ENCODE measurements around the gene DMAC1. TPM values are rescaled to one million over a fixed set of nuclear protein-coding genes. Genes with fewer than 3 reads are reported as not detected.

DMAC1 gene
- total and polyA plus RNA-seq, 12 donors, result 22.1 to 172 (median 149) TPM

DNA sequence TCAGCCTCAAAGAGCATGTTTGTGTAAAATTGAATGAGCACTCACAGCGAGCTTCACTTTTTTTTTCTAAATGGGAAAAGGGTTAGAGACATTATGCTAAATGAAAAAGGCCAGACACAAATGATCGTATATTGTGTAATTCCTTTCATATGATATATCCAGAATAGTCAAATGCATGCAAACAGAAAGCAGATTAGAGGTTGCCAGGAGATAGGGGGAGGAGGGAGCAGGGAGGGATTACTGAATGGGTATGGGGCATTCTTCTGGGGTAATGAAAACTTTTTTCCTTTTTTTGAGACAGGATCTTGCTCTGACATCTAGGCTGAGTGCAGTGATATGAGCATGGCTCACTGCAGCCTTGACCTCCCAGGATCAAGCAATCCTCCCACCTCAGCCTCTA lies 47.1 kb downstream of the DMAC1 start:
- H3K4me1 ChIP-seq, result no peaks in the 10 kb centered on the region
- no peaks in the 10 kb centered on the region for H3K27me3 ChIP-seq
- ATAC-seq (no peak), DNase-seq (no peak)
- intact Hi-C loops (cut with DNase I), result no loop called here
- no peaks in the 10 kb centered on the region for H3K36me3 ChIP-seq
- no peak overlapping the region for H3K27ac ChIP-seq
- TF ChIP-seq, protein P1, sequence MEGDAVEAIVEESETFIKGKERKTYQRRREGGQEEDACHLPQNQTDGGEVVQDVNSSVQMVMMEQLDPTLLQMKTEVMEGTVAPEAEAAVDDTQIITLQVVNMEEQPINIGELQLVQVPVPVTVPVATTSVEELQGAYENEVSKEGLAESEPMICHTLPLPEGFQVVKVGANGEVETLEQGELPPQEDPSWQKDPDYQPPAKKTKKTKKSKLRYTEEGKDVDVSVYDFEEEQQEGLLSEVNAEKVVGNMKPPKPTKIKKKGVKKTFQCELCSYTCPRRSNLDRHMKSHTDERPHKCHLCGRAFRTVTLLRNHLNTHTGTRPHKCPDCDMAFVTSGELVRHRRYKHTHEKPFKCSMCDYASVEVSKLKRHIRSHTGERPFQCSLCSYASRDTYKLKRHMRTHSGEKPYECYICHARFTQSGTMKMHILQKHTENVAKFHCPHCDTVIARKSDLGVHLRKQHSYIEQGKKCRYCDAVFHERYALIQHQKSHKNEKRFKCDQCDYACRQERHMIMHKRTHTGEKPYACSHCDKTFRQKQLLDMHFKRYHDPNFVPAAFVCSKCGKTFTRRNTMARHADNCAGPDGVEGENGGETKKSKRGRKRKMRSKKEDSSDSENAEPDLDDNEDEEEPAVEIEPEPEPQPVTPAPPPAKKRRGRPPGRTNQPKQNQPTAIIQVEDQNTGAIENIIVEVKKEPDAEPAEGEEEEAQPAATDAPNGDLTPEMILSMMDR (IDR thresholded peaks at IDR 0.05), result no peak
- H3K4me3 ChIP-seq, result no peak overlapping the region
- 77 to 79% methylated on average over 2 of the region's 2 CpGs for WGBS, 2 donors
- peaks cover 0 to 6% (median 0%) of the 10 kb centered on the region in 11 donors for H3K9me3 ChIP-seq
